GM19397 (cell line): ENCODE data around the gene DAAM1.

Experiments used
- ATAC-seq: cut with Tn5 transposase; IDR thresholded peaks from one replicate; pipeline ENCODE4 v1.9.1; 2021; ENCODE audit warnings: mild to moderate bottlenecking, moderate library complexity; ENCODE audit not compliant: unreplicated experiment

Gene DAAM1

DNA sequence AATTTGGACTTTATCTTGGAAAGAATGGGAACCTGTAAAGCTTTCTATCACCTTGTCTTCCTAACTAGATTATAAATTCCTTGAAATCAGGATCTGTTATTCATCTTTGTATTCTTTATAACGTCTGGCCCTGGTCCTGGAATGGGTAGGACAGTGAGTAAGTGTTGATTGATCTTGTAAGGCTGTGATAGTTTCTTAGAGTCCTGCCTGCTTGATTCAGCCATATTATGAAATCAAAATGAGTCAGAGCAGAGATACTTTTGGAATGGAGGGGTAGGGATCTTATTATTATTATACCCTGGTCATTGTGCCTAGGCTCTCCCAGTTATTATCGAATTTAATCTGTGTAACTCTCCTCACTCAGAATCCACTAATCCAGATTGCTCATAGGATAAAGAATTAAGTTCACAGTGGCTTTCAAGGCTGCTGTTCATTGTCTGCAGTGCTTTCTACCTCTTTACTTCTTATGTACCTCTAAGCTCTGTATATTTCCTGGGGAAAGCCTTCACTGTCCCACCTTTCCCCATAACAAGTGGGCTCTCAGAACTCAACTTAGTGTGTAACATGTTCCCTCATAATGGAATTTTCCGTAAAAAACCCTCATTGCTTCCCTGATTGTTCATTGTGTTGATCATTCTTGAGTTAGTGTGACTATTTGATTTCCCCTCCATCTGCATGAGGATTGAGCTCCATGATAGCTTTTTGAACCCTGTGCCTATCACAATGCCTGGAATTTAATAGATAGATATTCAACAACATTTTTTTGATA is 93.3 kb downstream of the DAAM1 start:
- ATAC-seq, result no peak

DNA sequence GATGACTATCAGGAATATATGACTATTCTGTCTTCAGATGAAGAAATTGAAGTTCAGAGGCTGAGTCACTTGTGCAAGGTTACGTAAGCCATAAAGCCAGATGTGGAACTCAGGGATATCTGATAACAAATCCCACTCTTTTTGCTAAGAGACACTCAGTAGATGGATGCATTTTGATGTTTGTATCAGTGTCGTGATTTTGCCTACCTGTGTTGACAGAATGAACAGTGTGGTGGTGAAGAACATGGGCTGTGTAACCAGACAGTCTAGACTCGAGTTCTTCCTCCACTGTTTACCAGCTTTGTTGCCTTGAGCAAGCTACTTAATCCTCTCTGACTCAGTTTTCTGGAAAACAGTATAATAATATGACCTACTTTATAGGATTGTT is 93.9 kb downstream of the DAAM1 start:
- ATAC-seq, result no peak

DNA sequence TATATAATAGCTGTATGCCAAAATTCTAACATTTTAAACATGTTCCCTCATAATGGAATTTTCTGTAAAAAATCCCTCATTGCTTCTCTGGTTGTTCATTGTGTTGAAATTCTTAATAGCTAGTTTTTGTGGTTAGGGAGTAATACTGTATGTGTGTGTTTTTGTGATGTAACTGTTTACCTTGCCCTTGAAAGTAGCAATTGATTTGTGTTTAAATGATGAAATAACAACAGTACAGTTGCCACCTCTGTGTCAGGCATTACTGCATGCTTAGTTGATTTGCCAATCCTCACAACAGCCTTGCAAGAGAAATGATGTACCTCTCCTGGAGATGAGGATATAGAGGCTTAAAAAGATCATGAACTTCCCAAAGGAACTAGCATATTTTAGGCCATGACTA is 94.9 kb downstream of the DAAM1 start:
- no peak for ATAC-seq

DNA sequence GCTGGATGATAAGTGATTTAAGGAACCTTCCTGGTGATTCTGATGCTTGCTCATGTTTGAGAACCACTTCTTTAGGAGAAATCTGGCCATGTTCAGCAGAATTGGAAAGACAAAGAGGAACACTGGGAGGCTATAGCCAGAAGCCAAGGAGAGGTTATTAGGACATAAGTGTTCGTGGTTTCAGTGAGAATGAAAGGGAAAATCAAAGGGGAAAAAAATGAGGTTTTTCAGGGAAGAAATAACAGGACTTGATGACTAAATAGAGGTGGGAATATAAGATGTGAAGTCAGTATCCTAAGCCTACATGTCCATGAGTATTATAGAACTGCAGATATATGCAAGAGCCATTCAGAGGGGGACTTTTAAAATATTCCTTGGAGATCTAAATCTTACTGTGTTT is 95.6 kb downstream of the DAAM1 start:
- no peak for ATAC-seq

DNA sequence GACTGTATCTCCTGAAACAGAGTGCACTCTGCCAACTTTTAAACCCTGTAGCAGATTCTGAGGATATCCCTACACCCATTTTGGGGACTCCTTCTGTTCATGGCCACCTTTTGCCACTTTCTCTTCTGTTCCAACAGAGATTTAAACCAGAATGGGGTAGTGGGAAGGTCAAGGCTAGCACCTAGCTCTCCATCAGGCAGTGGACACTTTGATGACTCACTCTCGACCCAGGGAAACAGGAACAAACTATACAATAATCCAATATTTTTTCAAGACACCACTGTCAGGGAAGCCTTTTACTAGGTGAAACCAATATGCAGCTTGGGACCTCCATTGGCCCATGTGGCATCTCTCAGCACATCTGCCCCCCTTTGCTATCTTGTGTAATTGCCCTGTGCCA is 103.6 kb downstream of the DAAM1 start:
- ATAC-seq, result no peak

DNA sequence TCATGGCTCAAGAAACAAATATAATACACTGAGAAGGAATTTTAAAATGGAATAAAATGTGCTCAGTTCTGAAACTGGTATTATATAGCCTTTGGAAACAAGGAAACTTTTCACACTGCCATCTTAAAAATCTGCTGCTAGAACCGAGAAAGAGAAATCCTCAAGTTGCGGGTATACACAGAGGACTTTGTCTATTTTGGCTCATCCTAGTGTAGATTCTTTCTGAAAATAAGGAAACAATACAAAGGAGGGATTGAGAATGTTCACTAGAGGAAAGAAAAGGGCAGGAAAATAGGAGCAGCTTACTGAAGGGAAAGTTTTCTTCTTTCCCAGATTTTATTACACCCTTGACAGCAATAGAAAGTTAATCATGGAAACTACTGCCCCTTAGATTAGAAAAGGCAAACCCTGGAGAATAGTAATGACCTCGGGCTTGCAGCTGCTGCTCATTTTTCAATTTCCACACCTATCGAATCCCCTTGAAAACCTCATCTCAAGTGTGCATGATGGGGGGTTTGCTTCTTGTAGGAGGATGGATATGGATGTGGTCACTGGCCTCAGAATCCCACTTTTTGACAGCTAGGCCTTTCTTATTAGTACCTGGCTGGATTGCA is 104.6 kb downstream of the DAAM1 start:
- ATAC-seq, result no peak

DNA sequence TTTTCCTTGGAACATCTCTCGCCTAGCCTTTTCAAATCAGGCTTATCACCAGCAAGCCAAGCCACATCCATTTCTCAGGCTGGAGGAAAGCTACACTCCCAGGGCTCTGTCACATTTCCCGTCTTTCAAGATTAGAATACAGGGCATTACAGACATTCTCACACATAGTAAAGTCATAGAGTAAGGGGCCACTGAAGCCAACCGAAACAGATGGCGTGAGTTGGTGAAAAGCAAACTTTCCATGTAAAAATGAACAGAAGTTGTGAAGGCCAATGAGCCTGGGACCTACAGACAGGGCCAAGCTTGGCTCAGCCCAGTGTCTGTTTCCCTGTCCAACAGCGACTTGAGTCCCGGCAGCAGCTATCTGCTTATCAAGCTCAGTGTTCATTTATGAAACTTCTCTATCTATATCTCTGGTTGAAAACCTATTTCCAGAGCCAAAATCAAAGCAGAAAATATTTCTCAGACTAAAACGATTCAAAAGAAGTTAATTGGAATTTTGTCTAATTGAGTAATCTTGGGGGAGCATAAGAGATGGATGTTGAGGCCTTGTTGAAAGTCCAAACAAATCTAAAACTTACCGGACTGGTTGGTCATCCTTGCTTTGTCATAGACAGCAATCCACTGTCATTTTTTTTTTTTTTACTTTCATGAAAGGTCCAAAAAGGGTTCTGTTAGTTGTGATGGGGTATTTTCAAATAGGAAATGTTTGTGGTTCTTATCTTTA is 105.6 kb downstream of the DAAM1 start:
- no peak for ATAC-seq

DNA sequence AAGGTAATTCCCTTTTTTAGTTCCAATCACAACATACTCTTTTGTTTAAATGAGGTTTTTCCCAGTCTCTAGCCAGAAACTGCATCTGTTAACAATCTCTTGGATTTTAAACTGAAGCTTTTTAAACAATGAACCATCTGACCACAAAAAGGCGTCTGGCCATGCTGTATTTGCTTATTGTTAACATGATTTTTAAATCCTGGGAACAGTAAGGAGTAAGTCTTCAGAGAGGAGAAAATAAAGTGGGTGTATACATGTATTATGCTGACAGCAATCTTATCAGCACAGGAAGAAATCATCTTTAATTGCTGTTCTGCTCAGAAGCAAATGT is 106.2 kb downstream of the DAAM1 start:
- no peak for ATAC-seq

DNA sequence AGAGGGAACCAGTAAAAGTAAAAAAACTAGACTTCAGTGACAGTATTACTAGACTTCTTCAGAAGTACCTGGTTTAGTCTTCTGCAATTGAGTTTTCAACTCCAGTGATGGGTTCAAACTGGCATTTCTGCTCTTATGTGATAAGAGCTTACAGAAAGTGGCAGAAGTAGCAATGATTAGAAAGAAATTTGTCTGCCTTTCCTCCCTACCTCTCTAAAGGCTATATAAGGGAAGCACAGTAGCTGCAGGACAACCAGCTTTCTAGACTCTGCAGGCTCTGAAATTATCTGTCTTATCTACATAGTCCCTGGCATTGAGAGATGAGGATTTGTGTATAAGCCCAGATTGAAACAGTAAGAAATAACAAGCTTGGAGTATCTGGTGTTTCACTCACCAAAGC is 107.5 kb downstream of the DAAM1 start:
- no peak for ATAC-seq

DNA sequence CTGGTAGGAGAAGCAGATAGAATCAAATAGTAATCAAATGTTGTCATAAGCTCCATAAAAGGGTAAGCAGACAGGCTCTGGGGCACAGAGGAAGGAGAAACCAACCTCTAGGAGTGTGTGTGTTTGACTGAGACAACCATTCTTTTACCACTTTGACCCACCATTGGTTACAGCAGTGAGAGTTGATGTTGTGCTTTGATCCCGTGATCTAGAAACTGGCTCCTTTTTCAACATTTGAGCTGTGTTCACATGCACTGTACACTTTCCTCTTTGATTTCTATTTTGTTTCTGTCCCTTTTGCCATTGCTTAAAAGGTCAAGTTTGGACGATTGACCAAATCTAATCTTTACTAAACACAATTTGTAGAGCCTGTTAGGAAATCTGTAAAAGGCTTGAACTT is 108.0 kb downstream of the DAAM1 start:
- ATAC-seq, result no peak

DNA sequence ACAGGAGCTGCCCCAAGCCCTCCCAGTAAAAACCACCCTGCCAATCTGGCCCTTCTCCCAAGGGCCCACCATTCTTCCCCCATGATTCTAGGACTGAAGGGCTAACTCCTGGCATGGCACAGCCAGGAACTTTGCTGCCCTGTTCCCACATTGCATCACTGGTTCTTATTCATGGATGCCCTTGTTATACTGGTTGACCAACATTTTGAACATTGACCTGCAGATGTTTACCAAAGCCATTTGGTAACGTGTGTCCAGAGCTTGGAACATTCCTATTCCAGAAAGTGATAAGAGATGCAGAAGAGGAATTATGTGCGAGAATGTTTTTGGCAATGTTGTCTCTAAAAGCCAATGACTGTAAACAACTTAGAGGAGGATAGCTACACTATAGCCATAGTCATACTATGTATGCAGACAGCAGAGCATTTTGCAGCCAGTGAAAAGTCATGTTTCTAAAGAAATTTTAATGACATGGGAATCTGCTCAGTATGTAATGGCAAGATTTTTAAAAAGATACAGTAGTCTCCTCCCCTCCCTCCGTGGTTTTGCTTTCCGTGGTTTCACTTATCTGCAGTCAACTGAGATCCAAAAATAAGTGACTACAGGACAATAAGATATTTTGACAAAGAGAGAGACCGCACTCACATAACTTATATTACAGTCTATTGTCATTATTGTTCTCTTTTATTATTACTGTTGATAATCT is 108.8 kb downstream of the DAAM1 start:
- ATAC-seq, result no peak

DNA sequence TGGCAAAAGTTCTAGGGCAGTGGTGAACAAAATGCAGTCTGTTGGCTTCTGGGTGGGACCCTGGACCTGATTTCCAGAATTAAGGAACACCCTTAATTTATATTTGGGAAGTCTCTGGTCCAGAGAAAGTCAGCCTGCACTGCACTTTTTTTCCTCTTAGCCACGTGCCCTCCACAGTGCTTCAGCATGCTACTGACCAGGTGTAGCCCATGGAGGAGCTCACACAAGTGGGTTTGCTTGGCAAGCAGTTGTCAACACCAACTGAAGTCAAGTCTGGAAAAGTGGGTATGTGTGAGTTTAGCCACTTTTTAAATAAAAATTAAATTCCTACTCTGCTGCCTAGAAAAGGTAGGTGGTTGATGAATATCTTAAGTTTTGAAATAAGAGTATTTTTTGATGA is 111.3 kb downstream of the DAAM1 start:
- ATAC-seq, result no peak

DNA sequence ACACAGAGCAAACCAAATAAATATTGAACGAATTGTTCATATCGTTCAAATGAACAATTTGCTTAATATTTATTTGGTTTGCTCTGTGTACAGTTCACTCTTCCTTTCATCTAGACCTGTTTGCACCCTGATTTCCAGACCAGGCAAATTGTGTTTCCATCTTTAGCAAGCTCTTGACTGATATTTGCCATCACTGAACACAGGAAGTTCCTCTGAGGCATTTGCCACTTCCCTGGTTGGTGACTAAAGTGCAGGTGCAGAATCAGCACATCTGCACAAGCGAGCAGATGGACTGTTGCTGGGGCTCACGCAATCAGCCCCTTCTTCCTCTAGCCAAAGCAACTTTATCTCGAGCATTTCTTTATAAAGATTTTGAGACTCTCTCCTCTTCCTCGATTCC is 112.9 kb downstream of the DAAM1 start:
- ATAC-seq, result peak; percentile 85

DNA sequence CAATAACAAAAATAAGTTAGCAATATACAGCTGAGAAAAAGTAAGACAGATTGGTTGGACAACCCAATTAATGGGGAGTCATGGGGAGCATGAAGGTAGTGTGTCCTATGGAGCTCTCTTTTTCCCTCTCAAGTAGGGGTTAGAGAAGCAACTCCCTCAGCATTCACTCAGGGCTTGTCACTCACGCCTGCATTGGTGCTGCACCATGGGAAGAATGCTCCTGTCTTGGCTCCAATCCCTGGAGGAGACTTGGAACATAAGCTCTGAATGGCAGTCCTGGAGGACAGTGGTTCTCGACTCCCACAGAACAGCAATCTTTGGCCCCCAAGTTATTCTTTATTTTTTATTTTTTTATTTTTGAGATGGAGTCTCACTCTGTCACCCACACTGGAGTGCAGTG is 113.8 kb downstream of the DAAM1 start:
- no peak for ATAC-seq

DNA sequence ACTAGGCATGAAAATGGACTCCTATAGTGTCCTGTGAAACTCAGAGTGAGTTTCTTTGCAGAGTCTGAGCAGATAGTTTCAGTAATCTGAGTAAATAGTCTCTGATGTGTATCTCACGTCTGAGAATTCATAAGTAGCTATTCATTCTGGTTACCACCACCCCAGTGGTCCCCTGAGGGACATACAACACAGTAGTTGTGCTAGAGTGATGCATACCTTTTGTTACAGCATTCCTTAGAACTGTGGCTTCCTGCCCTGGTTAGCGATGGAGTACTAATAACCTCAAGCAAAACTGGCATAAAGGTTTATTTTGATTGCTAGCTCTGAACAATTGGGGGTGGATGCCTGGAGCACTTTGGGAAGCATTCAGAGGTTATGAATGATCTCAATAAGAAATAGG is 114.7 kb downstream of the DAAM1 start:
- no peak for ATAC-seq

DNA sequence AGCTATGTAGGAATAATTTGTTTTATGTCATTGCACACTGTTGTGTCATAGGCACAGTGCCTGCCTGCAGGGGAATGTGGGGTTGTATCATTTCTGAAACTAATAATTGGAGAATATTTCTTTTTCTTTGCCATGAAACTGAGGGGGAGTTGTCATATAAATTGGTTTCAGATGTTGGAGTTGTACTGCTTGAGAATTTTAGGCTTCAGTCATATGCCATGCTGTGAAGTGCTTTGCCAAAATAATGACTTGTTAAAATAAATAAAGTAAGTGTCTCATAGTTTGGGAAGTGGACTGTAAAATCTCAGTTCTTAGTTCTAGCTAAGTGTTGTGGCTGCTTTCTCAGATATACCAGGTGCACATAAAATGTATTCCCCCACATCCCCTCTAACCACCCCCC is 116.8 kb downstream of the DAAM1 start:
- ATAC-seq, result no peak

DNA sequence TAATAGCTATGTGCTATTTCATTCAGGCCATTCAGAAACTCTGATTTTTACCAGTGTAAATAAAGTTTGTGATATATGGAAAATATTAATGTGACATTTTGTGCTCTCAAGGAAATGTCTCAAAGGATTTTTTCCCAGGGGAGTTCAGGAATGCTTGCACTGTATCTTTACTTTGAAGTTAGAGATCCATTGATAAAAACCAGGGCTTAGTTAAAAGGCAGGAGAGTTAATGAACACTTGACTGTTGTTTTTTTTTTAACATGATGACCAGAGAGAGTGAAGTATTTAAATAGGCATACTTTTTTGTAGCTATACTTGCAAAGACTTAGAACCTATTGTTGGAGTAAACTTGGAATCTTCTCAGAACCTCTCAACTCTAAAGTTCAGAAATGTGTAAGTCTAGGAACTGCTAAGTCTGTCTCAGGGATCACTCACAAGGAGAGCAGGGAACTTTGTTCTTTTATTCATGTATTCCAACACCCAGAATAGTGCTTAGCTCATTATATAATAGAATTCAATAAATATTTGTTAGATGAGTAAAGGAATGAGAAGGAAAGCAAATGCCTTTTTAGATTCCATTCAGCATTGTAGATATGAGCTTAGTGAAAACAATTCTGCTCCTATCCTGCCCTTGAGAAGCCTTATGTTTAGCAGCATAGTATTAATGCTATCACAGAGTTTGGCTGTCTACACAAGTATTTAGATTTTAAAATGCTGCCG is 117.5 kb downstream of the DAAM1 start:
- no peak for ATAC-seq

DNA sequence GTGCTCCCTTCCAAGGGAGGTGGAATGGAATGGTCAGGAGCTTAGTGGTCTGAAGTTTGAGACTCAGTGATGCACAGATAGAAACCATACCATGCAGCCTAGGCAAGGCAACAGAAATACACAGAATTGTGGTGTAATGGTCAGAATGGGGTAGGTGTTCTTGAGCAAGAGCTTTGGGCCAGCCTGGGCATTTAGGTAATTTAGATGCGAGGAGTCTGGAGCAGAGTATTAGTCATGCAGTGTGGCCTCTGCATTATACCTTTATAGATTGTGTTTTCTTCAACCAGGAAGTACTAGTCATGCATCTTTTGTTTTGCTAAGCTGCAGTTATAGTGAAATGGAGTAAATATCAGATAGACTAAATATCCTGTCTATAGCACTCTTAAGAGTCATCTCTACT is 118.3 kb downstream of the DAAM1 start:
- no peak for ATAC-seq

DNA sequence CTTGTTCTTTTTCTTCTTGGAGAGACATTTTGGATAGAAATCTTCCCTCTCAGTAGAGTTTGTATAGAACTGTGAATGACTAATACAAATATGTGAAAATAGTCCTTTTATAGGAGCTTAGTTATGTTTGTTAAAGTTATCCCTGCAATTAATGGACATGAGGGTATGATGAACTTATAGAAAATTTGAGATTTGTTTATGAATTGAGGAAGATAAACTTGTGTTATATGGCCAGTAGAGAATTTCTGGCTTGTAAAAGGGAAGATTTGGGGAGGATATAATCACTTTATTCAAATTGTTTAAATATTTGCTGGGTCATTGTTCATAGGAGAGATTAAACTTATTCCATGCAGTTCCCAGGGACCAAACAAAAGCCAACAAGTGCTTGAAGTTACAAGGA is 119.6 kb downstream of the DAAM1 start:
- ATAC-seq, result no peak

DNA sequence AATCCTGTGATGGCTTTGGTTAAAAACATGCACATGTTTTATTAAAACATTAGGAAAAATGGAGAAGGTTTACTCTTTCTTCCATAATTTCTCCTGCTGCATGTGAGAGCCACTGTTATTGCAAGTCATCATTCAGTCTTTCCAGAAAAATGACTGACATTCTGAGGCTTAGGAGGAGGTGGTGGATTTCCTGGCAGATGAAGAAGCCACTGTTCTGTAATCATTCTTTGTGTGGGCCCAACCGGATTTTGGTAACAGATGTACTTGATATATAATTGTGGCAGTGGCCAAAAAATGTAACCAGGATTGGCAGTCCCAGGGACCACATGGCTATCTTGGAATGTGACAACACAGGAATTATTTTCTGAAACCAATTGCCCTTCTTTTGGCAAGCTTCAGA is 120.2 kb downstream of the DAAM1 start:
- ATAC-seq, result no peak

DNA sequence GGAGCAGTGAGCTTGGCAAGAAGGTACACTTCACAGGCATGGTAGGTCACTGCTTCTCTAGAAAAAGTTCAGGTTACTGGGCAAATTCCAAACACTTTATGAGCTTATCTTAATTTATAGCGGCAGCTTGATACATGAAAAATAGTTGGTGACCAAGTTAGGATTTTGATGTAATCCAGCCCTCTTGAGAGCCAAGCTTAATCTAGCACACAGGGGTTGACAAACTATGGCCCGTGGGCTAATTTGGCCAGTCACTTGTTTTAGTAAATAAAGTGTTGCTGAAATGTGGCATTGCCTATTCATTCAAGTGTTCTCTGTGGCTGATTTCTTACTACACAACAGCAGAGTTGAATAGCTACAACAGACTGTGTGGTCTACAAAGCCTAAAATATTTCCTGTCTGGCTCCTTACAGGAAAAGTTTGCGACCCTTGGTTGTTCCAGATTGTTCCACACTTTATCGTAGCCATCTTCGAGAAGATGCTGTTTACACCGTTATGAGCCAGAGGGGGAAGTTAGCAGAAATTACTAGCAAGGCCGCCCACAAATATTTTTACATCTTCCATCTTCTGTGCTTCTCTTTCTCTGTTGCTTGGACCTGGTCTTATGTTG is 120.9 kb downstream of the DAAM1 start:
- no peak for ATAC-seq
